Measurements from ENCODE around the gene TEX26. TPM values are rescaled to one million over a fixed set of nuclear protein-coding genes. Genes with fewer than 3 reads are reported as not detected.

Gene TEX26
- total RNA-seq = under 1 TPM in 2 of 4 donors, not detected in 2; 0.69 to 0.97 TPM

DNA sequence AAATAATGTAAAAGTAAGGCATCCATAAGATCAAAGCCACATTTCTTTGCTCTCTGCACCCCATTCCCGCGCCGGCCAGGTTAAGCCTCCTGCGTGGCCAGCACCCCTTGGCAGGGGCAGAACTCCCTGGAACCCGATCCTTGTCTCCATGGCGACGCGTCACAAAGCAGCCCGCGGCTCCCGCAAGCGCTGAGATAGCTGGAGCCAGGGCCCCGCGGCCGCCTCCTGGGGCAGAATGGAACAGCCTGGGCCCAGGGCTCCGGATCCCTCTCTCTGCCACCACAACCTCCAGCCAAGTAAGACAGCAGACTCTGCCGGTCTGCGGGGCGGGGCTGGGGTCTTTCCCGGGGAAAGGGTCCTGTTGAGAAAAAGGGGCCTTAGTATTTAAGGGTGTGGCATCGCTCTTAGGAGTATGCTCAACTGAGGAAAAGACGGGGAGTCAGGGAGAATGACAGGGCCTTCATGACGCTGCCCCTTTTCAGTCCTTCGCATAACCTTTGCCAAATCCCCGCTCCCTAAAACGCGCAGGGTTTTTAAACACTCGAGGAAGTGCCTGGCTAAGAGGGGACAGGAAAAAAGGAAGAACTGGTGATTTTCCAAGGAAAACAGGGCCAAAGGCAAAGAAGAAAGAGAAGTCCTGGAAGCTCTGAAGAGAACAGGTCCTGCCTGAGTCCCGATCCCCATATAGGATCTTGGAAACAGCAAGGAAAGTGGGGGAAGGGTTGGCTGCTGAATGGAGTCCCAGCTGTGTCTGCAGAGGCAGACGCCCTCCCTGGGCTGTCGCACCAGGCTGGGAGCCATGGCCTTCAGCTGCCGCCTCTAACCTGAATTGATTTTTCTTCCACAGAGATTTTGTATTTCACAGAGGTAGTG, at the start of gene TEX26:
Gene TEX26 (plus strand): TSS at position 176 of the 873 bp plus-strand sequence. CDS start 60 bp downstream, at position 236.
- H3K9me3 ChIP-seq = no peaks in the 10 kb centered on the region
- no peak within 1 kb of the TSS for H3K27ac ChIP-seq (replicated peaks in 1 of 4)
- H3K36me3 ChIP-seq = no peaks in the 10 kb centered on the region
- peak within 1 kb of the TSS; percentile 14 to 24 (median 22) for H3K4me3 ChIP-seq
- peaks cover 0 to 14% (median 0%) of the 10 kb centered on the region in 4 donors for H3K27me3 ChIP-seq
- no peak for TF ChIP-seq POLR2A (IDR thresholded peaks at IDR 0.05; ENCODE audit: low read depth)
- TF ChIP-seq, protein P1, sequence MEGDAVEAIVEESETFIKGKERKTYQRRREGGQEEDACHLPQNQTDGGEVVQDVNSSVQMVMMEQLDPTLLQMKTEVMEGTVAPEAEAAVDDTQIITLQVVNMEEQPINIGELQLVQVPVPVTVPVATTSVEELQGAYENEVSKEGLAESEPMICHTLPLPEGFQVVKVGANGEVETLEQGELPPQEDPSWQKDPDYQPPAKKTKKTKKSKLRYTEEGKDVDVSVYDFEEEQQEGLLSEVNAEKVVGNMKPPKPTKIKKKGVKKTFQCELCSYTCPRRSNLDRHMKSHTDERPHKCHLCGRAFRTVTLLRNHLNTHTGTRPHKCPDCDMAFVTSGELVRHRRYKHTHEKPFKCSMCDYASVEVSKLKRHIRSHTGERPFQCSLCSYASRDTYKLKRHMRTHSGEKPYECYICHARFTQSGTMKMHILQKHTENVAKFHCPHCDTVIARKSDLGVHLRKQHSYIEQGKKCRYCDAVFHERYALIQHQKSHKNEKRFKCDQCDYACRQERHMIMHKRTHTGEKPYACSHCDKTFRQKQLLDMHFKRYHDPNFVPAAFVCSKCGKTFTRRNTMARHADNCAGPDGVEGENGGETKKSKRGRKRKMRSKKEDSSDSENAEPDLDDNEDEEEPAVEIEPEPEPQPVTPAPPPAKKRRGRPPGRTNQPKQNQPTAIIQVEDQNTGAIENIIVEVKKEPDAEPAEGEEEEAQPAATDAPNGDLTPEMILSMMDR (IDR thresholded peaks at IDR 0.05) = peak in 1 of 3 experiments; percentile 27
- intact Hi-C loops (cut with DNase I) = no loop called here
- 46% methylated on average over 31 of the region's 32 CpGs for WGBS
- DNase-seq (ENCODE audit: extremely low spot score) = peak; percentile 89
- H3K4me1 ChIP-seq = peaks cover 0 to 13% (median 11%) of the 10 kb centered on the region in 4 donors

DNA sequence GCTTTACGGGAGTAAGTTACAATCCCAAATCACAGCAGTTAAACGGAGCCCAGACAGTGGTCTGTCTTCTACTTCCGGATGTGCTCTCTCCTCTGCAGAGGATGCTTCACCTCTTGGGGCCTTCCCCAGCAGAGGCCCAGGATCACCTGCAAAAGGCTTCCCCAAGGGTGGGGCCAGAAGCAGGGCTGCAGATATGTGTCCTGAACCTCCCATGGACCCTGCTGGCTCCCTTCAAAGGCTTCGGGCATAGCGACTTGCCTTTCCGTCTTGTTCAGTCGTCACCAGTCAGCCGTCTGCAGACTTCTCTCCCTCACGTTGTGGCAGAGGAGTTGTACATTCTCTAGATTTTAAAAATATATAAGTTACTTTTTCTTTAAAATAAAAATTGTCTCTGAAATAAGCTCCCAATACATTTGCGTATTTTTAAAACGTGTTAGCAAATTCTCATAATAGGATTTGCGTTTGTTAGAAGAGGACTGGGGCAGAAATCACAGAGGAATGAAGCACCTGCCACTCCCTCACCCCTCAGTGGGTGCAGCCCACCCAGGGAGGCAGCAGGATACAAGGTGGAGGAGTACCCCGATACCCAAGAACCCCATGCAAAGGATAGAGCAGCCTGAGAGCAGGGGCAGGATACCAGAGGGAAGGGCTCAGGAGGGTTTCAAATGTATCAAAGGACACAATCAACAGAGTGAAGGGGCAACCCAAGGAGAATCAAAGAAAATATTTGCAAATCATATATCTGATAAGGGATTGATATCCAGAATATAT, 49.3 kb upstream of the TEX26 start:
- H3K27ac ChIP-seq (replicated peaks in 1 of 4) = no peak overlapping the region
- no peaks in the 10 kb centered on the region for H3K27me3 ChIP-seq
- DNase-seq (ENCODE audit: extremely low spot score) = no peak
- H3K4me3 ChIP-seq = no peak overlapping the region
- H3K9me3 ChIP-seq = no peaks in the 10 kb centered on the region
- H3K4me1 ChIP-seq = peaks cover 0 to 32% (median 31%) of the 10 kb centered on the region in 4 donors
- no peak for TF ChIP-seq POLR2AphosphoS5 (IDR thresholded peaks at IDR 0.05)
- intact Hi-C loops (cut with DNase I) = no loop called here
- no peaks in the 10 kb centered on the region for H3K36me3 ChIP-seq
- 76% methylated on average over 13 of the region's 13 CpGs for WGBS

DNA sequence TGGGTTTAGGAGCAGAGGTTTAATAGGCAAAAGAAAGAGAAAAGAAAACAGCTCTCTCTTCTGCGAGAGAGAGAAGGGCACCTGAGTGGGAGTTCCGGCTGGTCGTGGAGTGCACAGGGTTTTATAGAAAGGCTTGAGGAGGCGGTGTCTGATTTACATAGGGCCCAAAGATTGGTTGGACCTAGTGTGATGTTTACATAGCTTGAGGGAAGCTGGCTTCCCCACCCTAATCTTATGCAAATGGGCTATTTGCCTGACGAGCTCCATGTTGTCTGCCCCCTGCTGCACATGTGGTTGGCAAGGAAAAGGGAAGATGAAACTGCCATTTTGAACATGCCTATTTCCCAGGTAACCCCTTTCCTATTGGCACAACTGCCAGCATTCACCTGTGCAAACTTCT, 47.9 kb upstream of the TEX26 start:
- Histone ChIP-seq H3K36me3 (no peaks in the 10 kb centered on the region), H3K27me3 (no peaks in the 10 kb centered on the region), H3K4me1 (peaks cover 0 to 30% (median 29%) of the 10 kb centered on the region in 4 donors), H3K4me3 (no peak overlapping the region), H3K27ac (replicated peaks in 1 of 4) (no peak overlapping the region), H3K9me3 (no peaks in the 10 kb centered on the region)
- intact Hi-C loops (cut with DNase I) = no loop called here
- no peak for TF ChIP-seq POLR2A (IDR thresholded peaks at IDR 0.05; ENCODE audit: low read depth)
- no peak for TF ChIP-seq POLR2AphosphoS5 (IDR thresholded peaks at IDR 0.05)
- TF ChIP-seq, protein P1 (IDR thresholded peaks at IDR 0.05) = no peak
- TF ChIP-seq EP300 (IDR thresholded peaks at IDR 0.05) = no peak
- DNase-seq (ENCODE audit: extremely low spot score) = no peak
- WGBS = 90% methylated on average over 5 of the region's 5 CpGs

DNA sequence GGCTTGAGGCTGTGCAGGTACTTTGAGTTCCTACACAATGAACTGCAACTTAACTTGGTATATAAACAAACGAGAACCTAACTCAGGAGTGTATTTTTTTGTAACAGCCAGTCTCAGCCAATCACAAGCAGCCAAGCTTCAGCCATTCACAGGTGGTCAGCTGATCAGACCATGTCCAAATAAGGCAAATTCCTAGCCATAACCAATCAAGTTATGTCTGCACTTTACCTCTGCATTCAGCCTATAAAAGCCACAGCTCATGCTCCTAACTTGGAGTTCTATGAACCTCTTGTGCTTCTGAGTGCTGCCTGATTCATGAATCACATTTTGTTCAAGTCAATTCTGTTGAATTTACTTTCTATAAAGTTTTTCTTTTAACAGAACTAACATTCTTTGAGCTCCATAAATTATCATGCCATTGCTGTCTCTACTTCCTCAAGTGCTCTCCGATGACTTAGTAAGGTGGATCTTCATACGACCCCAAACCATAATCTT, 43.2 kb upstream of the TEX26 start:
- TF ChIP-seq, protein P1 (IDR thresholded peaks at IDR 0.05) = no peak
- TF ChIP-seq POLR2AphosphoS5 (IDR thresholded peaks at IDR 0.05) = no peak
- TF ChIP-seq POLR2A (IDR thresholded peaks at IDR 0.05; ENCODE audit: low read depth) = no peak
- TF ChIP-seq EP300 (IDR thresholded peaks at IDR 0.05) = no peak
- Histone ChIP-seq H3K27me3 (no peaks in the 10 kb centered on the region), H3K36me3 (no peaks in the 10 kb centered on the region), H3K27ac (replicated peaks in 1 of 4) (no peak overlapping the region), H3K4me3 (no peak overlapping the region), H3K4me1 (peaks cover 0 to 3% (median 0%) of the 10 kb centered on the region in 4 donors), H3K9me3 (no peaks in the 10 kb centered on the region)
- DNase-seq (ENCODE audit: extremely low spot score) = no peak
- intact Hi-C loops (cut with DNase I) = no loop called here
- WGBS = 96% methylated on average over 3 of the region's 3 CpGs

DNA sequence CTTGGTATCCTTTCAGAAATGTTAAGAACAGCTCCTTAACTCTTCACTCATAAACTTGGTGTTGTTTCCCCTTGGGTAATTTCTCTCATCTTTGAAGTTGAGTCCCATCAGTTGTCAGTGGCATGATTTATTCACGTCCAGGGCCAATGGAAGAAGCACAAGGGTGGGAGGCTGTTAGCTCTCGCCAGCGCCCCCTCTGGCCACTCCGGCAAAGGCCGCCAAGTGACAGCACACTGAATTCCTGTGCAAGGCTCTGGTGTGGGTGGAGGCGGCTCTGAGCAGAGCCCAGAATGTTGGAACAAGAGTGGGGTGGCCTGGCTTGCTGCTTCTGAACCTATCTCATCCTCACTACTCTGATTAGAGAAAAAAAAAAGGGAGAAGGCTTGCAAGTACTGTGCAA, 39.5 kb upstream of the TEX26 start:
- intact Hi-C loops (cut with DNase I) = no loop called here
- Histone ChIP-seq H3K27ac (replicated peaks in 1 of 4) (no peak overlapping the region), H3K27me3 (no peaks in the 10 kb centered on the region), H3K36me3 (no peaks in the 10 kb centered on the region), H3K4me3 (no peak overlapping the region), H3K4me1 (peaks cover 0 to 3% (median 0%) of the 10 kb centered on the region in 4 donors), H3K9me3 (no peaks in the 10 kb centered on the region)
- no peak for DNase-seq (ENCODE audit: extremely low spot score)
- TF ChIP-seq POLR2A (IDR thresholded peaks at IDR 0.05; ENCODE audit: low read depth) (no peak), POLR2AphosphoS5 (IDR thresholded peaks at IDR 0.05) (peak in 1 of 2 donors; percentile 9), EP300 (IDR thresholded peaks at IDR 0.05) (no peak)
- TF ChIP-seq, protein P1 (IDR thresholded peaks at IDR 0.05) = peak in 1 of 3 experiments; percentile 36
- 41% methylated on average over 6 of the region's 6 CpGs for WGBS

Measured in esophagus muscularis mucosa (tissue), 4 donors.